WI38 (cell line): ENCODE data around the gene SKAP1.

Experiments
- H3K4me3 ChIP-seq: 2 replicates; pipeline ENCODE4 v1.5.1; 2011; ENCODE audit warnings: low read depth, mild to moderate bottlenecking, control low read depth, low read length
- TF ChIP-seq, protein P1 (sequence below): IDR thresholded peaks from 2 replicates; pipeline ENCODE4 v1.5.1; 2012; ENCODE audit warnings: low read depth, mild to moderate bottlenecking, control low read depth, low read length

Gene SKAP1

DNA sequence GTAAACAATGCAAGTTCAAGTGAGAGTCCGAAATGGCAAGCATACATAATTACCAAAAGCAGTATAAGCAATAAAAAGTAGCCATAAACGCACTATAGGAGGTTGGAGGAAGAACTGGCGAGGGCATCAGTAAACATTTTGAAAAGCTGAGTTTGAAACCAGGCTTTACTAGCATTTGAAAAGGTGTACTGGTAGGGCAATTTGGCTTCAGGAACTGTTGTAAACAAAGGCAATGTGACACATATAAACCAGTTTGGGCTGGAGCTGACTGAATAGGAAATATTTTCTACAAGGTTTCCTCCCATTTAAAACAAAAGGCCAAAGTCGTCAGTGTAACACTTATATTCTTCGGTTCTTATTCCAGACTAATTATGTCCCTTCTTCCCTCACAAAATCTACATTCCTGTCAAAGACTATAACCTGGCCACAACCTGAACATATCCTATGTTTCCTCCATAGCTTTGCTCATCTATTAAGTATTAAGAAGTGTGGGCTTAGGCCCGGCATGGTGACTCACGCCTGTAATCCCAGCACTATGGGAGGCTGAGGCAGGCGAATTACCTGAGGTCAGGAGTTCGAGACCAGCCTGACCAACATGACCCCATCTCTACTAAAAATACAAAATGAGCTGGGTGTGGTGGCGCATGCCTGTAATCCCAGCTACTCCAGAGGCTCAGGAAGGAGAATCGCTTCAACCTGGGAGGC, 336.5 kb downstream of the SKAP1 start:
- TF ChIP-seq, protein P1, sequence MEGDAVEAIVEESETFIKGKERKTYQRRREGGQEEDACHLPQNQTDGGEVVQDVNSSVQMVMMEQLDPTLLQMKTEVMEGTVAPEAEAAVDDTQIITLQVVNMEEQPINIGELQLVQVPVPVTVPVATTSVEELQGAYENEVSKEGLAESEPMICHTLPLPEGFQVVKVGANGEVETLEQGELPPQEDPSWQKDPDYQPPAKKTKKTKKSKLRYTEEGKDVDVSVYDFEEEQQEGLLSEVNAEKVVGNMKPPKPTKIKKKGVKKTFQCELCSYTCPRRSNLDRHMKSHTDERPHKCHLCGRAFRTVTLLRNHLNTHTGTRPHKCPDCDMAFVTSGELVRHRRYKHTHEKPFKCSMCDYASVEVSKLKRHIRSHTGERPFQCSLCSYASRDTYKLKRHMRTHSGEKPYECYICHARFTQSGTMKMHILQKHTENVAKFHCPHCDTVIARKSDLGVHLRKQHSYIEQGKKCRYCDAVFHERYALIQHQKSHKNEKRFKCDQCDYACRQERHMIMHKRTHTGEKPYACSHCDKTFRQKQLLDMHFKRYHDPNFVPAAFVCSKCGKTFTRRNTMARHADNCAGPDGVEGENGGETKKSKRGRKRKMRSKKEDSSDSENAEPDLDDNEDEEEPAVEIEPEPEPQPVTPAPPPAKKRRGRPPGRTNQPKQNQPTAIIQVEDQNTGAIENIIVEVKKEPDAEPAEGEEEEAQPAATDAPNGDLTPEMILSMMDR, result no peak
- no peak overlapping the region for H3K4me3 ChIP-seq

DNA sequence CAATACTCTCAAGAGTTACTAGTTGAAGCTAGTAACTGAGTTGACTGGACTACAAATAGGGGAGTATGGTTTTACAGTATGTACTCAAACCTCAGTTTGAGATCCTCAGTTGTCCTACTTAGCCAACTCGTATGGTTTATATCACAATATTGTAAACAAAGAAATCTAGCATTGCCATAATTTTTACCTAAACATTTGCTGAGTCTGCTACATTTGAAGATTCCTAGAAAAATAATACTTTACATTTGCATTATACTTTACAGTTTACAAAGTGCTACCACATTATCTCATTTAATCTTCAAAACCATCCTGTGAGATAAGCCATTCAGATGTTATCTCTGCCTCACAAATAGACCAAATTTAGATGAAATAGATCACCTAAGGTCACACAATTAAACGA, 345.1 kb downstream of the SKAP1 start:
- TF ChIP-seq, protein P1, result no peak
- no peak overlapping the region for H3K4me3 ChIP-seq
